ENCODE results near the gene ZNRF3.
"Not testable (repeated sequence)": the region's sequence is repeated elsewhere in the genome, so short reads cannot be mapped to it uniquely, and the experiment has no call there.

Gene ZNRF3

GRCh38 chr22:28985581-28986290 is 102.4 kb downstream of the ZNRF3 start:
- DNase-seq (ENCODE audit: low spot score) = no peak

- DNase-seq (ENCODE audit: low spot score) = no peak
These were observed 103.0 kb downstream of the ZNRF3 start for GRCh38 chr22:28986366-28986765.

- DNase-seq (ENCODE audit: low spot score) = no peak
These were observed 105.1 kb downstream of the ZNRF3 start for GRCh38 chr22:28988457-28988856.

- no peak for DNase-seq (ENCODE audit: low spot score)
These were observed 105.7 kb downstream of the ZNRF3 start for GRCh38 chr22:28989035-28989464.

GRCh38 chr22:28989484-28989883 is 106.1 kb downstream of the ZNRF3 start:
- DNase-seq (ENCODE audit: low spot score) = no peak

GRCh38 chr22:28989912-28990311 is 106.5 kb downstream of the ZNRF3 start:
- DNase-seq (ENCODE audit: low spot score) = no peak

- no peak for DNase-seq (ENCODE audit: low spot score)
These were observed 109.4 kb downstream of the ZNRF3 start for GRCh38 chr22:28992565-28993356.

- DNase-seq (ENCODE audit: low spot score) = no peak
These were observed 111.2 kb downstream of the ZNRF3 start for GRCh38 chr22:28994522-28994921.

GRCh38 chr22:28995551-28995950 is 112.2 kb downstream of the ZNRF3 start:
- no peak for DNase-seq (ENCODE audit: low spot score)

GRCh38 chr22:28997342-28997741 is 114.0 kb downstream of the ZNRF3 start:
- DNase-seq (ENCODE audit: low spot score) = no peak

GRCh38 chr22:28998681-28999080 is 115.3 kb downstream of the ZNRF3 start:
- DNase-seq (ENCODE audit: low spot score) = no peak

- DNase-seq (ENCODE audit: low spot score) = no peak
These were observed 116.1 kb downstream of the ZNRF3 start for GRCh38 chr22:28999510-28999909.

- no peak for DNase-seq (ENCODE audit: low spot score)
These were observed 116.7 kb downstream of the ZNRF3 start for GRCh38 chr22:28999919-29000556.

GRCh38 chr22:29000641-29001040 is 117.3 kb downstream of the ZNRF3 start:
- DNase-seq (ENCODE audit: low spot score) = no peak

GRCh38 chr22:29002603-29003002 is 119.2 kb downstream of the ZNRF3 start:
- no peak for DNase-seq (ENCODE audit: low spot score)

- DNase-seq (ENCODE audit: low spot score) = no peak
These were observed 120.2 kb downstream of the ZNRF3 start for GRCh38 chr22:29003552-29003951.

GRCh38 chr22:29003975-29004646 is 120.7 kb downstream of the ZNRF3 start:
- DNase-seq (ENCODE audit: low spot score) = no peak

- DNase-seq (ENCODE audit: low spot score) = no peak
These were observed 121.4 kb downstream of the ZNRF3 start for GRCh38 chr22:29004647-29005371.

GRCh38 chr22:29005754-29006153 is 122.4 kb downstream of the ZNRF3 start:
- DNase-seq (ENCODE audit: low spot score) = not testable (repeated sequence)

- no peak for DNase-seq (ENCODE audit: low spot score)
These were observed 123.0 kb downstream of the ZNRF3 start for GRCh38 chr22:29006346-29006745.

- no peak for DNase-seq (ENCODE audit: low spot score)
These were observed 125.8 kb downstream of the ZNRF3 start for GRCh38 chr22:29009148-29009547.
